AG08396 (cell line): ENCODE data around the gene SLC13A5.

Experiments used
- DNase-seq: peaks from one replicate; pipeline ENCODE4 v3.0.0; 2012; ENCODE audit warnings: low spot score, mixed read lengths

SLC13A5 gene

GRCh38 chr17:6638046-6638908 is 74.9 kb downstream of the SLC13A5 start:
- no peak for DNase-seq

GRCh38 chr17:6637458-6637840 is 75.7 kb downstream of the SLC13A5 start:
- DNase-seq, result no peak

- no peak for DNase-seq
Observed at GRCh38 chr17:6636616-6637457, 76.3 kb downstream of the SLC13A5 start.

- no peak for DNase-seq
Observed at GRCh38 chr17:6636105-6636504, 77.1 kb downstream of the SLC13A5 start.
